Liver (tissue), 2 donors: ENCODE measurements around the gene SYT14.

Experiments
- TF ChIP-seq, protein P1 (sequence below): fragments of 150-350 bp; IDR thresholded peaks from 2 replicates; pipeline ENCODE4 v1.5.1; 2017; ENCODE audit warnings: improper control_type of control experiment, low read depth, low read length; ENCODE audit not compliant: missing input control
- TF ChIP-seq, protein P2 (sequence below): IDR thresholded peaks from 2 replicates; pipeline ENCODE4 v1.6.1; 2016; ENCODE audit warnings: antibody characterized with exemption, mild to moderate bottlenecking
- donor health status: healthy.

DNA sequence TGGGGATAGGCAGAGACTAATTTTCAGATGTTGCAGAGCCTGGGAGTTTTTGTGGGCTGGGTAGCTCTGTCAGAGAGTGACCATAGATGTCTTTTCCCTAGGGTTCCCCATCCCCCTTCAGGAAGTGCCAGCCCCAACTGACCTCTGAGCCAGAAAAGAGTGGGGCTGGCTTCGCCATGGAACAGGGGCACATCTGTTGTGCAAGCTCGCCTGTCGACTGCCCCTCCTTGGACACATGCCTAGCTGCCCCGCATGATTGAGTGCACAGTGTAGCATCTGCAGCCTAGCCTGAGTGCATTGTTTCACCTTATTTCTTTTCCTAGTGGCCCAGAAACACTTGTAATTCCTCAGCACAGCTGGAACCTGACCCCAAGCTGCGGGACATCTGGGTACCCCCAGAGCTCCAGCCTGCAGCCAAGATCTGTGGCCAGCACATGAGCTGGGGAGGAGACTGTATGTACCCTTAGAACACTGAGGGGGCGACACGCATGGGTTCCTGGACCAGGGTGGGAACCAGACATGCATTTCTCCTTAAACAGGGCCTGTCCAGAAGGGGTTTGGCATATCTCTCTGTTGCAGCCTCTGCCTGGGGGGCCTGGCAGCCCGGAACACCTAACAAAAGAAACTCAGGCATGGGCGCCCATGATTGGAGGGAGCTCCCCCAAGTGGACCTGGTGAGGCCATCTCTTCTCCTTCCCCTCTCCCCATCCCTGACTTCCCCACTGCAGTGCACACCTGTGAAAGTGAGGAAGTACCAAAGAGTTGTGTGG is 55.2 kb downstream of the SYT14 start:
- TF ChIP-seq, protein P1, sequence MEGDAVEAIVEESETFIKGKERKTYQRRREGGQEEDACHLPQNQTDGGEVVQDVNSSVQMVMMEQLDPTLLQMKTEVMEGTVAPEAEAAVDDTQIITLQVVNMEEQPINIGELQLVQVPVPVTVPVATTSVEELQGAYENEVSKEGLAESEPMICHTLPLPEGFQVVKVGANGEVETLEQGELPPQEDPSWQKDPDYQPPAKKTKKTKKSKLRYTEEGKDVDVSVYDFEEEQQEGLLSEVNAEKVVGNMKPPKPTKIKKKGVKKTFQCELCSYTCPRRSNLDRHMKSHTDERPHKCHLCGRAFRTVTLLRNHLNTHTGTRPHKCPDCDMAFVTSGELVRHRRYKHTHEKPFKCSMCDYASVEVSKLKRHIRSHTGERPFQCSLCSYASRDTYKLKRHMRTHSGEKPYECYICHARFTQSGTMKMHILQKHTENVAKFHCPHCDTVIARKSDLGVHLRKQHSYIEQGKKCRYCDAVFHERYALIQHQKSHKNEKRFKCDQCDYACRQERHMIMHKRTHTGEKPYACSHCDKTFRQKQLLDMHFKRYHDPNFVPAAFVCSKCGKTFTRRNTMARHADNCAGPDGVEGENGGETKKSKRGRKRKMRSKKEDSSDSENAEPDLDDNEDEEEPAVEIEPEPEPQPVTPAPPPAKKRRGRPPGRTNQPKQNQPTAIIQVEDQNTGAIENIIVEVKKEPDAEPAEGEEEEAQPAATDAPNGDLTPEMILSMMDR, result no peak
- TF ChIP-seq, protein P2, sequence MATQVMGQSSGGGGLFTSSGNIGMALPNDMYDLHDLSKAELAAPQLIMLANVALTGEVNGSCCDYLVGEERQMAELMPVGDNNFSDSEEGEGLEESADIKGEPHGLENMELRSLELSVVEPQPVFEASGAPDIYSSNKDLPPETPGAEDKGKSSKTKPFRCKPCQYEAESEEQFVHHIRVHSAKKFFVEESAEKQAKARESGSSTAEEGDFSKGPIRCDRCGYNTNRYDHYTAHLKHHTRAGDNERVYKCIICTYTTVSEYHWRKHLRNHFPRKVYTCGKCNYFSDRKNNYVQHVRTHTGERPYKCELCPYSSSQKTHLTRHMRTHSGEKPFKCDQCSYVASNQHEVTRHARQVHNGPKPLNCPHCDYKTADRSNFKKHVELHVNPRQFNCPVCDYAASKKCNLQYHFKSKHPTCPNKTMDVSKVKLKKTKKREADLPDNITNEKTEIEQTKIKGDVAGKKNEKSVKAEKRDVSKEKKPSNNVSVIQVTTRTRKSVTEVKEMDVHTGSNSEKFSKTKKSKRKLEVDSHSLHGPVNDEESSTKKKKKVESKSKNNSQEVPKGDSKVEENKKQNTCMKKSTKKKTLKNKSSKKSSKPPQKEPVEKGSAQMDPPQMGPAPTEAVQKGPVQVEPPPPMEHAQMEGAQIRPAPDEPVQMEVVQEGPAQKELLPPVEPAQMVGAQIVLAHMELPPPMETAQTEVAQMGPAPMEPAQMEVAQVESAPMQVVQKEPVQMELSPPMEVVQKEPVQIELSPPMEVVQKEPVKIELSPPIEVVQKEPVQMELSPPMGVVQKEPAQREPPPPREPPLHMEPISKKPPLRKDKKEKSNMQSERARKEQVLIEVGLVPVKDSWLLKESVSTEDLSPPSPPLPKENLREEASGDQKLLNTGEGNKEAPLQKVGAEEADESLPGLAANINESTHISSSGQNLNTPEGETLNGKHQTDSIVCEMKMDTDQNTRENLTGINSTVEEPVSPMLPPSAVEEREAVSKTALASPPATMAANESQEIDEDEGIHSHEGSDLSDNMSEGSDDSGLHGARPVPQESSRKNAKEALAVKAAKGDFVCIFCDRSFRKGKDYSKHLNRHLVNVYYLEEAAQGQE, result no peak
